Panc1 (cell line): ENCODE results near the gene HRNR.
"Not testable (repeated sequence)": the region's sequence is repeated elsewhere in the genome, so short reads cannot be mapped to it uniquely, and the experiment has no call there.

ENCODE experiments used
- POLR2AphosphoS5 ChIP-seq: IDR thresholded peaks from 2 replicates; pipeline ENCODE4 v1.6.1; 2012; ENCODE audit warnings: mild to moderate bottlenecking, low read depth, low read length, moderate library complexity
- SIN3A ChIP-seq: IDR thresholded peaks from 2 replicates; pipeline ENCODE4 v1.6.1; 2012; ENCODE audit warnings: low read depth, mild to moderate bottlenecking, low read length, moderate library complexity, borderline replicate concordance; ENCODE audit not compliant: insufficient read depth
- TCF7L2 ChIP-seq: IDR thresholded peaks from 2 replicates; pipeline ENCODE4 v1.6.1; 2011; ENCODE audit warnings: mild to moderate bottlenecking, low read depth, low read length, inconsistent platforms
- TF ChIP-seq, protein P1 (sequence below): fragments of 450-650 bp; IDR thresholded peaks from 2 replicates; pipeline ENCODE4 v1.5.1; 2017; ENCODE audit warnings: mild to moderate bottlenecking
- TF ChIP-seq, protein P2 (sequence below), 2 experiments: IDR thresholded peaks; 2 replicates each; pipeline ENCODE4 v1.6.1; 2011 to 2012; ENCODE audit warnings: low read depth in 2 of 2, control low read depth in 1 of 2, low read length in 1 of 2, mild to moderate bottlenecking in 1 of 2, moderate library complexity in 1 of 2; ENCODE audit not compliant: insufficient read depth in 1 of 2

DNA sequence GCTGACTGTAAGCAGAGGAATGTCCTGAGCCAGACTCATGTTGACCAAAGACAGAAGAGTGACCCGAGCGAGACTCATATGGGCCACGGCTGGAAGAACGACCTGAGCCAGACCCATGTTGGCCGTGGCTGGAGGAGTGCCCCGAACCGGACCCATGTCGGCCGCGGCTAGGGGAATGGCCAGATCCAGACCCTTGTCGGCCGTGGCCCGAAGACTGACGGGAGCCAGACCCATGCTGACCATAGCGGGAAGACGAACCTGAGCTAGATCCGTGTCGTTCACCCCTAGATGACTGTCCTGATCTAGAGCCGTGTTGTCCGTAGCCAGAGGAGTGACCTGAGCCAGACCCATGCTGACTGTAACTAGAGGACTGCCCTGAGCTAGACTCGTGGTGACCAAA is 9.1 kb downstream of the HRNR start:
- TF ChIP-seq, protein P1, sequence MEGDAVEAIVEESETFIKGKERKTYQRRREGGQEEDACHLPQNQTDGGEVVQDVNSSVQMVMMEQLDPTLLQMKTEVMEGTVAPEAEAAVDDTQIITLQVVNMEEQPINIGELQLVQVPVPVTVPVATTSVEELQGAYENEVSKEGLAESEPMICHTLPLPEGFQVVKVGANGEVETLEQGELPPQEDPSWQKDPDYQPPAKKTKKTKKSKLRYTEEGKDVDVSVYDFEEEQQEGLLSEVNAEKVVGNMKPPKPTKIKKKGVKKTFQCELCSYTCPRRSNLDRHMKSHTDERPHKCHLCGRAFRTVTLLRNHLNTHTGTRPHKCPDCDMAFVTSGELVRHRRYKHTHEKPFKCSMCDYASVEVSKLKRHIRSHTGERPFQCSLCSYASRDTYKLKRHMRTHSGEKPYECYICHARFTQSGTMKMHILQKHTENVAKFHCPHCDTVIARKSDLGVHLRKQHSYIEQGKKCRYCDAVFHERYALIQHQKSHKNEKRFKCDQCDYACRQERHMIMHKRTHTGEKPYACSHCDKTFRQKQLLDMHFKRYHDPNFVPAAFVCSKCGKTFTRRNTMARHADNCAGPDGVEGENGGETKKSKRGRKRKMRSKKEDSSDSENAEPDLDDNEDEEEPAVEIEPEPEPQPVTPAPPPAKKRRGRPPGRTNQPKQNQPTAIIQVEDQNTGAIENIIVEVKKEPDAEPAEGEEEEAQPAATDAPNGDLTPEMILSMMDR = not testable (repeated sequence)
- TF ChIP-seq TCF7L2, SIN3A, POLR2AphosphoS5: not testable (repeated sequence)
- TF ChIP-seq, protein P2, sequence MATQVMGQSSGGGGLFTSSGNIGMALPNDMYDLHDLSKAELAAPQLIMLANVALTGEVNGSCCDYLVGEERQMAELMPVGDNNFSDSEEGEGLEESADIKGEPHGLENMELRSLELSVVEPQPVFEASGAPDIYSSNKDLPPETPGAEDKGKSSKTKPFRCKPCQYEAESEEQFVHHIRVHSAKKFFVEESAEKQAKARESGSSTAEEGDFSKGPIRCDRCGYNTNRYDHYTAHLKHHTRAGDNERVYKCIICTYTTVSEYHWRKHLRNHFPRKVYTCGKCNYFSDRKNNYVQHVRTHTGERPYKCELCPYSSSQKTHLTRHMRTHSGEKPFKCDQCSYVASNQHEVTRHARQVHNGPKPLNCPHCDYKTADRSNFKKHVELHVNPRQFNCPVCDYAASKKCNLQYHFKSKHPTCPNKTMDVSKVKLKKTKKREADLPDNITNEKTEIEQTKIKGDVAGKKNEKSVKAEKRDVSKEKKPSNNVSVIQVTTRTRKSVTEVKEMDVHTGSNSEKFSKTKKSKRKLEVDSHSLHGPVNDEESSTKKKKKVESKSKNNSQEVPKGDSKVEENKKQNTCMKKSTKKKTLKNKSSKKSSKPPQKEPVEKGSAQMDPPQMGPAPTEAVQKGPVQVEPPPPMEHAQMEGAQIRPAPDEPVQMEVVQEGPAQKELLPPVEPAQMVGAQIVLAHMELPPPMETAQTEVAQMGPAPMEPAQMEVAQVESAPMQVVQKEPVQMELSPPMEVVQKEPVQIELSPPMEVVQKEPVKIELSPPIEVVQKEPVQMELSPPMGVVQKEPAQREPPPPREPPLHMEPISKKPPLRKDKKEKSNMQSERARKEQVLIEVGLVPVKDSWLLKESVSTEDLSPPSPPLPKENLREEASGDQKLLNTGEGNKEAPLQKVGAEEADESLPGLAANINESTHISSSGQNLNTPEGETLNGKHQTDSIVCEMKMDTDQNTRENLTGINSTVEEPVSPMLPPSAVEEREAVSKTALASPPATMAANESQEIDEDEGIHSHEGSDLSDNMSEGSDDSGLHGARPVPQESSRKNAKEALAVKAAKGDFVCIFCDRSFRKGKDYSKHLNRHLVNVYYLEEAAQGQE (IDR thresholded peaks at IDR 0.05; ENCODE audit: insufficient read depth in 1 of 2, low read depth in 2 of 2, low read length in 1 of 2) = not testable (repeated sequence)
